ENCODE data around the gene TRPM3.

TRPM3 gene

DNA sequence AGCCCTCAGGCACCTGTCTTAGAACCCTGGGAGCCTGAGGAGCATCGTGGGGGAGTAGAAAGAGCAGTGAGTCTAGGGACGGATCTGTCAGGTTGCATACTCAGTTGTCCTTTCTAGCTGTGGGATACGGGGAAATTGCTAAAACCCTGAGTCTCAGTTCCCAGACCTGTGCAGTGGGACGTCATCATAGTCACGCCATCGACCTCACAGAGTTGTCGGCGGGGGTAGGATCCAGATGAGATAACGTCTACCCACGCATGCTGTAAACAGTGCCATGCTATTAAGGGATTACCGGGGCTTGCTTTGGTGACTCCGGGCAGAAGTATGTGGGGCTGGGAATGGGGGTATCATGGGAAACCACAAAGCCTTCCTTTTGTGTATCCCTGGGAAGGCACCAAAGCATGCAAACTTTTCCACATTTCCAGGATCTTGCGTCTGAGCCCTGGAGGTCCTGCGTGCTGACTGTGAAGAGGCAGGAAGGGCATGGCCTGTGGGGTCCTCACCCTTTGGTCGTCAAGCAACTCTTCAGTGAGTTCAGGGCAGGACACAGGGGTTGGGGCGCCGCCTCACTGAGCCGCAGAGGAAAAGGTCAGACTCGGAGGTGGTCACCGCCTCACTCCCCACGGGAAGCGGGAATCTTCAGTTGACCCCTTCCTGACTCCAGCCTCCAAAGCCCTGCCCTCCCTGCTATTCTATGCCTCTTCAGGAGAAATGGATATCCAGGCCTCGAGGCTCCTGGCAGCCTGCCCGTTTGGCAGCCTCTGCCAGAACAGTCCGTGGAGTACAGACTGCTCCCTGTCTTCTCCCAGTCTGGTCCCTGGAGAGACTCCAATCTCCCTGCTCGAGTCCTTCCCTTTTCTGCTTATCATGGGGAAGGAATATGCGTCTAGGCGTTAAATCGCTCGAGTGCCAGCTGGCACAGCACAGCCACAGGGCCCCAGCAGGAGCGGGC lies 520.1 kb downstream of the TRPM3 start:
- TF ChIP-seq, protein P1, sequence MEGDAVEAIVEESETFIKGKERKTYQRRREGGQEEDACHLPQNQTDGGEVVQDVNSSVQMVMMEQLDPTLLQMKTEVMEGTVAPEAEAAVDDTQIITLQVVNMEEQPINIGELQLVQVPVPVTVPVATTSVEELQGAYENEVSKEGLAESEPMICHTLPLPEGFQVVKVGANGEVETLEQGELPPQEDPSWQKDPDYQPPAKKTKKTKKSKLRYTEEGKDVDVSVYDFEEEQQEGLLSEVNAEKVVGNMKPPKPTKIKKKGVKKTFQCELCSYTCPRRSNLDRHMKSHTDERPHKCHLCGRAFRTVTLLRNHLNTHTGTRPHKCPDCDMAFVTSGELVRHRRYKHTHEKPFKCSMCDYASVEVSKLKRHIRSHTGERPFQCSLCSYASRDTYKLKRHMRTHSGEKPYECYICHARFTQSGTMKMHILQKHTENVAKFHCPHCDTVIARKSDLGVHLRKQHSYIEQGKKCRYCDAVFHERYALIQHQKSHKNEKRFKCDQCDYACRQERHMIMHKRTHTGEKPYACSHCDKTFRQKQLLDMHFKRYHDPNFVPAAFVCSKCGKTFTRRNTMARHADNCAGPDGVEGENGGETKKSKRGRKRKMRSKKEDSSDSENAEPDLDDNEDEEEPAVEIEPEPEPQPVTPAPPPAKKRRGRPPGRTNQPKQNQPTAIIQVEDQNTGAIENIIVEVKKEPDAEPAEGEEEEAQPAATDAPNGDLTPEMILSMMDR (IDR thresholded peaks at IDR 0.05; ENCODE audit: borderline replicate concordance, insufficient read depth, low read depth, low read length): no peak
- H3K4me3 ChIP-seq (ENCODE audit: low read depth, low read length): no peak overlapping the region

DNA sequence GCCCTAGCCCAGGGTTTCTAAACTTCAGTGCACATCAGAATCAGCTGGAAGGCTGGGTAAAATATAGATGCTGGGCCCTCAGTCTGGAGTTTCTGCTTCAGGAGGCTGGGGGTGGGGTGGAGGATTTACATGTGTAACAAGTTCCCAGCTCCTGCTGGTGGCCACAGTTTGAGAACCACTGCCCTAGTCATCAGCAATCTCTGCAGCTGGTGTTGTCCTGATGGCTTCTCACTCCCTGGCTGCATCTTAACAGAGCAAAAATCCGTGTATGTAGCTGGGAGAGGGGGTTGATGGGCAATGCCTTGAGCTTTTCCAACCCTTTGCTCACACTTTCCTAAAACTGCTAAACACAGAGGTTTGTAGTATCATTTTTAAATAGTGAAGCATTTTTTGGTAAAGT lies 520.9 kb downstream of the TRPM3 start:
- H3K4me3 ChIP-seq (ENCODE audit: low read depth, low read length): no peak overlapping the region
- TF ChIP-seq, protein P1 (IDR thresholded peaks at IDR 0.05; ENCODE audit: borderline replicate concordance, insufficient read depth, low read depth, low read length): no peak

DNA sequence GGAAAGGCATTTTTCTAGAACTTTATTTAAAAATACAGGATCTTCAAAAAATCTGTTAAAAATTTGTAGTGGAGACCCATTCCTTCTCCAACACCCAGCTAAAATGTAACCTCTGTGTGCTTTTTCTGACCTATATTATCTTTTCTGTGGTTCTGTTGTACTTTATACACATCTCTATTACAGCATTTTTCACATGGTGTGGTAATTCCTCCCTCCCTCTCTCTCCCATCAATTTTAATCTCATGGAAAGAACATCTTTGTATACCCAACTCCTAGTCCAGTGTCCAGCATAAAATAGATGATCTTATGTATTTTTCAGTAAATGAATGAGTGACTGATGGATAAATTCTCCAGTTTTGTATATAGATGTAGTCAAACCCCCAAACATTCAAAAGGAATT lies 523.5 kb downstream of the TRPM3 start:
- H3K4me3 ChIP-seq (ENCODE audit: low read depth, low read length): no peak overlapping the region

DNA sequence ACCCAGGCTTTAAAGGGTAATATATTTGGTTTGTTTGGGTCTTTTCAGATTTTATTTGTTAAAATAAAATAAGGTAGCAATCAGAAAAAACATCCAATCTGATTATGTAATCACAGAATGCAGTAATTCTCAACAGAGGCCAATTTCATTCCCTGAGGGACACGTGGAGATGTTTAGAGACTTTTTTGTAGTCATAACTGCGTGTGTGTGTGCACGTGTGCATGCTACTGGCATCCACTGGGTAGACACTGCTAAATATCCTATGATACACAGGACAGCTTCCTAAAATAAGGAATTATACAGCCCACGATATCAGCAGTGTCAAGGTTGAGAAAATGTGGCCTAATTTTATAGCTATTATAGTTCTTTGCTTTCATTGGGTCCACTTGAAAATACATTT lies 526.2 kb downstream of the TRPM3 start:
- no peak overlapping the region for H3K4me3 ChIP-seq (ENCODE audit: low read depth, low read length)
- TF ChIP-seq, protein P1 (IDR thresholded peaks at IDR 0.05; ENCODE audit: borderline replicate concordance, insufficient read depth, low read depth, low read length): no peak

More for the DNA sequence above, 523.5 kb downstream of the TRPM3 start:
- TF ChIP-seq, protein P1 (IDR thresholded peaks at IDR 0.05; ENCODE audit: borderline replicate concordance, insufficient read depth, low read depth, low read length): no peak

DNA sequence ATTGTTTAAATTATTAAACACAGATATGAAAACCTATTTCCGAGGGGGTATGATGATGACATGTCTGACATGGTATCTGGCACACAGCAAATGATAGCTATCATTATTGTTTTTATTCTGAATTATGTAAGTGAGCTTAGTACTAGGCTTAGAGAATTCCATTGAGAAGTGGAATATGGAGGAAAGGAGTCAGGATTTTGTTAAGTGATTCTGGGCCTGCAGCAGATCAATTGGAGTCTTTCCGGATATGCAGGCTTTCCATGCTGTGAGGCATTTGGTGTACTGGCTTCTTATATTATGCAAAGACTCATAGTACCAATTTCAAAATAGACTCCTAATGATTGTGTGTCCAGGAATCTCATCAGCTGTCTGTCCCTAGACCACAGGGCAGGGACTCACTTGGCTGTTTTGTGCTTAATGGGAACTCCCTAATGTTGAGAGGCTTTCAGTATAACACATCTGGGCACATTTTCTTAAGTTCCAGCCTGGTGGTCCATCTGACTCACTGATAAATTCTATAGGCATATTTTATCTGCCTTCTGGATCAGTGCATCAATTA lies 527.0 kb downstream of the TRPM3 start:
- no peak overlapping the region for H3K4me3 ChIP-seq (ENCODE audit: low read depth, low read length)
- TF ChIP-seq, protein P1 (IDR thresholded peaks at IDR 0.05; ENCODE audit: borderline replicate concordance, insufficient read depth, low read depth, low read length): no peak

DNA sequence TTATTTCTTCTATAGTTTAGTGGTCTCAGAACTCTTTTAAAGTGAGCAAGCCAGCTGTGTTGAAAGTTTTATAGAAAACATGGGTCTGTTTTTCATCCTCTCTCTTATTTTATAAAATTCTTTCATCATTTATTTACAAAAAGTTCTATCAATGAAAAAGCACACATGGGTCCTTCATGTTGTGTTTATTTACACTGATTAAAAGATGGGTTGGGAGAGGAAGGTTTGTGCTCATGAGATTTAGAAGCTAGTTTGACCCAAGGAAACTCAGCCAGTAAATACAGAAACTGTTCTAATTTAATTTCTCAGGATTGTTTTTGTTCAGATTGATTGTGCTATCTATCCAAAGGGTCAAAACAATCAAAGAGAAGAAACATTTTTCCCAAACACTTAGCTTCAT lies 528.2 kb downstream of the TRPM3 start:
- TF ChIP-seq, protein P1 (IDR thresholded peaks at IDR 0.05; ENCODE audit: borderline replicate concordance, insufficient read depth, low read depth, low read length): no peak
- H3K4me3 ChIP-seq (ENCODE audit: low read depth, low read length): no peak overlapping the region

DNA sequence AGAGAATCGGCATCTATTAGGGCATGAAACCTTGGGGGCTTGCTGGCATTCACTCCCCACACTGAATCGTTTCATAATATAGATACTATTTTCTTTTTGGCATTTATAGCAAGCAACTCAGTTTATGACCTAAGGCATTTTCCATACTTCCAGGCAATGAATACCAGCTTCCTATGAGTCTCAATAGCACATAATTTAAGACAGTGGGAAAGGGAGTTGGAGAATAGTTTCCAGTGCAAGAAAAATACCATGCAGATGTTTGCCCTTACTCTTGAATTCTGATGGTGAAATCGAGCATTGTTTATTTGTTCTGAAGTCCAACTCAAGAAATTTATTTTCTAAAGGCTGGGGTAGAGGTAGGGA lies 531.1 kb downstream of the TRPM3 start:
- H3K4me3 ChIP-seq (ENCODE audit: low read depth, low read length): no peak overlapping the region
- TF ChIP-seq, protein P1 (IDR thresholded peaks at IDR 0.05; ENCODE audit: borderline replicate concordance, insufficient read depth, low read depth, low read length): no peak
